Nephron (organoid): ENCODE data around the gene TMEM233.

ENCODE experiments used
- H3K27ac Mint-ChIP-seq, 3 experiments: 2 replicates each; pipeline ENCODE4 v1.8.0; 2020; ENCODE audit warnings: mixed read lengths in 3 of 3, mild to moderate bottlenecking in 2 of 3, moderate library complexity in 1 of 3
- H3K27me3 Mint-ChIP-seq: 2 replicates; pipeline ENCODE4 v1.8.0; 2021; ENCODE audit warnings: low read depth, mild to moderate bottlenecking, moderate library complexity, mixed read lengths
- H3K36me3 Mint-ChIP-seq: 2 replicates; pipeline ENCODE4 v1.8.0; 2020; ENCODE audit warnings: low read depth, mixed read lengths
- H3K4me1 Mint-ChIP-seq: 2 replicates; pipeline ENCODE4 v1.8.0; 2020; ENCODE audit warnings: mixed read lengths
- H3K4me3 Mint-ChIP-seq, 3 experiments: 2 replicates each; pipeline ENCODE4 v1.8.0; 2020; ENCODE audit warnings: mild to moderate bottlenecking in 3 of 3, mixed read lengths in 3 of 3, moderate library complexity in 2 of 3
- H3K9me3 Mint-ChIP-seq: 2 replicates; pipeline ENCODE4 v1.8.0; 2020; ENCODE audit warnings: mixed read lengths
- CTCF ChIP-seq, 3 experiments: fragments of 200-600 bp; sonication (generic); IDR thresholded peaks; one replicate each; pipeline ENCODE4 v1.5.0; 2021; ENCODE audit warnings: antibody characterized with exemption in 3 of 3; ENCODE audit not compliant: unreplicated experiment in 3 of 3

Gene TMEM233

GRCh38 chr12:119593578-119594398 lies at the start of gene TMEM233:
Gene TMEM233 (plus strand): TSS chr12:119593774. CDS start chr12:119593849, 75 bp downstream.
- Mint-ChIP-seq H3K9me3 (peaks cover 3% of the 10 kb centered on the region), H3K27ac (peak within 1 kb of the TSS in 1 of 3 experiments; percentile 25), H3K36me3 (no peaks in the 10 kb centered on the region), H3K4me1 (peaks cover 20% of the 10 kb centered on the region), H3K4me3 (peak within 1 kb of the TSS; percentile 73 to 85 (median 83)), H3K27me3 (peaks cover 88% of the 10 kb centered on the region)
- no peak for TF ChIP-seq CTCF (IDR thresholded peaks at IDR 0.05; ENCODE audit: unreplicated experiment in 3 of 3)

GRCh38 chr12:119544765-119545625 lies 48.6 kb upstream of the TMEM233 start:
- H3K36me3 Mint-ChIP-seq: no peaks in the 10 kb centered on the region
- H3K27ac Mint-ChIP-seq: no peak overlapping the region
- peaks cover 22% of the 10 kb centered on the region for H3K27me3 Mint-ChIP-seq
- no peak overlapping the region for H3K4me3 Mint-ChIP-seq
- H3K9me3 Mint-ChIP-seq: no peaks in the 10 kb centered on the region
- peak; percentile 76 to 93 (median 86) for TF ChIP-seq CTCF (IDR thresholded peaks at IDR 0.05; ENCODE audit: unreplicated experiment in 3 of 3)
- H3K4me1 Mint-ChIP-seq: no peaks in the 10 kb centered on the region

- Mint-ChIP-seq H3K4me3 (no peak overlapping the region), H3K27ac (no peak overlapping the region), H3K36me3 (no peaks in the 10 kb centered on the region), H3K9me3 (no peaks in the 10 kb centered on the region), H3K4me1 (no peaks in the 10 kb centered on the region), H3K27me3 (peaks cover 26% of the 10 kb centered on the region)
- TF ChIP-seq CTCF (IDR thresholded peaks at IDR 0.05; ENCODE audit: unreplicated experiment in 3 of 3): no peak
Observed at GRCh38 chr12:119546340-119546739, 47.2 kb upstream of the TMEM233 start.

GRCh38 chr12:119547001-119547400 lies 46.6 kb upstream of the TMEM233 start:
- no peak for TF ChIP-seq CTCF (IDR thresholded peaks at IDR 0.05; ENCODE audit: unreplicated experiment in 3 of 3)
- H3K27ac Mint-ChIP-seq: no peak overlapping the region
- no peaks in the 10 kb centered on the region for H3K36me3 Mint-ChIP-seq
- no peaks in the 10 kb centered on the region for H3K4me1 Mint-ChIP-seq
- H3K4me3 Mint-ChIP-seq: no peak overlapping the region
- no peaks in the 10 kb centered on the region for H3K9me3 Mint-ChIP-seq
- H3K27me3 Mint-ChIP-seq: peaks cover 27% of the 10 kb centered on the region

GRCh38 chr12:119556854-119557253 lies 36.7 kb upstream of the TMEM233 start:
- Mint-ChIP-seq H3K4me3 (no peak overlapping the region), H3K27ac (no peak overlapping the region), H3K9me3 (no peaks in the 10 kb centered on the region), H3K27me3 (peaks cover 3% of the 10 kb centered on the region), H3K36me3 (no peaks in the 10 kb centered on the region), H3K4me1 (no peaks in the 10 kb centered on the region)
- TF ChIP-seq CTCF (IDR thresholded peaks at IDR 0.05; ENCODE audit: unreplicated experiment in 3 of 3): no peak
